Parathyroid adenoma (tissue), 2 donors: ENCODE measurements around the gene SUN1.

Experiments used
- H2AFZ ChIP-seq: fragments of 300-600 bp; sonication (generic); one replicate; pipeline ENCODE4 v1.7.0; 2017; ENCODE audit warnings: antibody characterized with exemption, mild to moderate bottlenecking
- H3K27ac ChIP-seq: fragments of 300-600 bp; sonication (generic); one replicate; pipeline ENCODE4 v1.7.0; 2017
- H3K27me3 ChIP-seq: fragments of 300-600 bp; sonication (generic); one replicate; pipeline ENCODE4 v1.7.0; 2017; ENCODE audit warnings: low read length; ENCODE audit not compliant: control insufficient read depth, insufficient read depth
- H3K36me3 ChIP-seq: fragments of 300-600 bp; sonication (generic); one replicate; pipeline ENCODE4 v1.7.0; 2017; ENCODE audit warnings: low read length; ENCODE audit not compliant: control insufficient read depth, insufficient read depth
- H3K4me1 ChIP-seq: fragments of 300-600 bp; sonication (generic); one replicate; pipeline ENCODE4 v1.7.0; 2017; ENCODE audit warnings: control low read depth
- H3K4me2 ChIP-seq: fragments of 300-600 bp; sonication (generic); one replicate; pipeline ENCODE4 v1.7.0; 2017; ENCODE audit warnings: low read length
- H3K4me3 ChIP-seq: fragments of 300-600 bp; sonication (generic); one replicate; pipeline ENCODE4 v1.7.0; 2017; ENCODE audit warnings: low read depth, low read length
- H3K79me2 ChIP-seq: fragments of 300-600 bp; sonication (generic); one replicate; pipeline ENCODE4 v1.7.0; 2017; ENCODE audit warnings: control low read depth
- H3K9ac ChIP-seq: fragments of 300-600 bp; sonication (generic); one replicate; pipeline ENCODE4 v1.7.0; 2017; ENCODE audit warnings: mild to moderate bottlenecking
- H3K9me3 ChIP-seq: fragments of 300-600 bp; sonication (generic); one replicate; pipeline ENCODE4 v1.7.0; 2017; ENCODE audit warnings: low read length; ENCODE audit not compliant: control insufficient read depth
- TF ChIP-seq, protein P1 (sequence below): fragments of 300-600 bp; sonication (generic); IDR thresholded peaks from one replicate; pipeline ENCODE4 v1.7.0; 2017; ENCODE audit warnings: antibody characterized with exemption, mild to moderate bottlenecking
- donor health status: primary hyperparathyroidism.

Gene SUN1

DNA sequence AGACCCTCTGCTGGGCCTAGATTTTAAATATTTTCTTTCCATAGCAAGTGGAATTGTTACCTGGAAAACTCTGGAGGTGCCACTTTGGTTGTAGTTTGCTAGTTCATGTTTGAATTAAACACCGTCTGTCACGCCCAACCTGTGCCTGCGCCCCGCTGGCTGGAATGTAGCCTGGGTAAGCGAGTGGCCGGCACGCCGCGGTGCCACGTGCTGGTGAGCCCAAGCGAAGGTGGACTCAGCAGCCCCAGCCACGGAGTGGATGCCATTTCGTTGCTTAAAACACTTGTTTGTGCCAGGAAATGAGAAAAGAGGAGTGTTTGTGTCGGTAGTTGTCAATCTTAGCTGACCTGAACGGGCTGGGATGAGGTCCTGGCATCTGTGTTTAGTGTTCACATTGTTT, 46.8 kb downstream of the SUN1 start:
- Histone ChIP-seq H3K4me2 (no peak overlapping the region), H3K9me3 (no peaks in the 10 kb centered on the region), H2AFZ (no peak overlapping the region), H3K4me1 (no peaks in the 10 kb centered on the region), H3K4me3 (no peak overlapping the region), H3K27ac (no peak overlapping the region), H3K36me3 (no peaks in the 10 kb centered on the region), H3K27me3 (no peaks in the 10 kb centered on the region), H3K79me2 (peaks cover 57% of the 10 kb centered on the region), H3K9ac (no peak overlapping the region)
- TF ChIP-seq, protein P1, sequence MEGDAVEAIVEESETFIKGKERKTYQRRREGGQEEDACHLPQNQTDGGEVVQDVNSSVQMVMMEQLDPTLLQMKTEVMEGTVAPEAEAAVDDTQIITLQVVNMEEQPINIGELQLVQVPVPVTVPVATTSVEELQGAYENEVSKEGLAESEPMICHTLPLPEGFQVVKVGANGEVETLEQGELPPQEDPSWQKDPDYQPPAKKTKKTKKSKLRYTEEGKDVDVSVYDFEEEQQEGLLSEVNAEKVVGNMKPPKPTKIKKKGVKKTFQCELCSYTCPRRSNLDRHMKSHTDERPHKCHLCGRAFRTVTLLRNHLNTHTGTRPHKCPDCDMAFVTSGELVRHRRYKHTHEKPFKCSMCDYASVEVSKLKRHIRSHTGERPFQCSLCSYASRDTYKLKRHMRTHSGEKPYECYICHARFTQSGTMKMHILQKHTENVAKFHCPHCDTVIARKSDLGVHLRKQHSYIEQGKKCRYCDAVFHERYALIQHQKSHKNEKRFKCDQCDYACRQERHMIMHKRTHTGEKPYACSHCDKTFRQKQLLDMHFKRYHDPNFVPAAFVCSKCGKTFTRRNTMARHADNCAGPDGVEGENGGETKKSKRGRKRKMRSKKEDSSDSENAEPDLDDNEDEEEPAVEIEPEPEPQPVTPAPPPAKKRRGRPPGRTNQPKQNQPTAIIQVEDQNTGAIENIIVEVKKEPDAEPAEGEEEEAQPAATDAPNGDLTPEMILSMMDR, result no peak

- Histone ChIP-seq H3K36me3 (no peaks in the 10 kb centered on the region), H3K9me3 (no peaks in the 10 kb centered on the region), H3K27ac (no peak overlapping the region), H3K4me1 (no peaks in the 10 kb centered on the region), H3K27me3 (no peaks in the 10 kb centered on the region), H3K4me3 (no peak overlapping the region), H3K4me2 (no peak overlapping the region), H2AFZ (no peak overlapping the region), H3K79me2 (peaks cover 63% of the 10 kb centered on the region), H3K9ac (no peak overlapping the region)
- TF ChIP-seq, protein P1, result no peak
These were observed 47.4 kb downstream of the SUN1 start for GRCh38 chr7:879706-880105.

GRCh38 chr7:880450-880849, 48.2 kb downstream of the SUN1 start:
- no peak overlapping the region for H3K27ac ChIP-seq
- H3K27me3 ChIP-seq, result no peaks in the 10 kb centered on the region
- no peaks in the 10 kb centered on the region for H3K36me3 ChIP-seq
- H3K9ac ChIP-seq, result no peak overlapping the region
- no peak overlapping the region for H2AFZ ChIP-seq
- H3K79me2 ChIP-seq, result peaks cover 70% of the 10 kb centered on the region
- no peak overlapping the region for H3K4me3 ChIP-seq
- TF ChIP-seq, protein P1, result no peak
- no peaks in the 10 kb centered on the region for H3K4me1 ChIP-seq
- H3K4me2 ChIP-seq, result no peak overlapping the region
- H3K9me3 ChIP-seq, result no peaks in the 10 kb centered on the region

GRCh38 chr7:881441-882234, 49.4 kb downstream of the SUN1 start:
- Histone ChIP-seq H3K27me3 (no peaks in the 10 kb centered on the region), H3K36me3 (no peaks in the 10 kb centered on the region), H3K79me2 (peaks cover 82% of the 10 kb centered on the region), H3K4me3 (no peak overlapping the region), H3K27ac (no peak overlapping the region), H3K9ac (no peak overlapping the region), H3K9me3 (no peaks in the 10 kb centered on the region), H3K4me1 (no peaks in the 10 kb centered on the region), H3K4me2 (no peak overlapping the region), H2AFZ (no peak overlapping the region)
- TF ChIP-seq, protein P1, result no peak
